IMR-90 (cell line): ENCODE data around the gene ADAMTS8. TPM values are rescaled to one million over a fixed set of nuclear protein-coding genes. Genes with fewer than 3 reads are reported as not detected.

Experiments
- ATAC-seq: fragments of 200-7000 bp; cut with Tn5 transposase; 2 replicates; pipeline ENCODE4 v1.9.1; 2020; ENCODE audit warnings: low read depth, mild to moderate bottlenecking, moderate library complexity
- BruUV-seq: library from RNA; stranded (reverse); fragments of 400-500 nt; replicated peaks from 2 replicates; lab custom pipeline; 2021; lab: Mats Ljungman, UMichigan
- CTCF ChIA-PET: fragments of 300-600 bp; formaldehyde crosslinking; extraction: SDS; loops from one replicate; lab custom pipeline; 2021; ENCODE audit warnings: antibody characterized with exemption; lab: Yijun Ruan, JAX
- POLR2A ChIA-PET: fragments of 300-600 bp; sonication (Branson Sonifier 250); formaldehyde crosslinking; loops from one replicate; lab custom pipeline; 2022; ENCODE audit warnings: antibody characterized with exemption; ENCODE audit not compliant: unreplicated experiment; lab: Charles Lee
- DNase-seq: peaks from one replicate; pipeline ENCODE4 v3.0.0; 2013
- H2AFZ ChIP-seq: replicated peaks from 2 replicates; pipeline ENCODE3; 2013; ENCODE audit warnings: low read length, mild to moderate bottlenecking; ENCODE audit not compliant: poor library complexity
- H2AK5ac ChIP-seq: 2 replicates; pipeline ENCODE4 v1.6.1; 2013; ENCODE audit warnings: low read depth, low read length, inconsistent platforms
- H2AK9ac ChIP-seq: replicated peaks from 2 replicates; pipeline ENCODE3; 2013; ENCODE audit warnings: mild to moderate bottlenecking, low read depth, low read length, moderate library complexity; ENCODE audit not compliant: poor library complexity
- H2BK120ac ChIP-seq: 2 replicates; pipeline ENCODE4 v1.6.1; 2013; ENCODE audit warnings: low read depth, low read length, inconsistent platforms
- H2BK15ac ChIP-seq: 3 replicates; pipeline ENCODE4 v1.6.1; 2013; ENCODE audit warnings: low read depth, low read length, inconsistent platforms
- H2BK20ac ChIP-seq: 2 replicates; pipeline ENCODE4 v1.6.1; 2013; ENCODE audit warnings: low read depth, mild to moderate bottlenecking, inconsistent platforms, low read length, moderate library complexity
- H2BK5ac ChIP-seq: 2 replicates; pipeline ENCODE4 v1.6.1; 2013; ENCODE audit warnings: mild to moderate bottlenecking, low read depth, low read length, inconsistent platforms; ENCODE audit not compliant: poor library complexity, severe bottlenecking
- H3K14ac ChIP-seq: replicated peaks from 2 replicates; pipeline ENCODE4 v1.6.1; 2013; ENCODE audit warnings: low read depth, low read length, inconsistent platforms
- H3K18ac ChIP-seq: 2 replicates; pipeline ENCODE4 v1.6.1; 2013; ENCODE audit warnings: low read depth, low read length, control low read depth
- H3K23ac ChIP-seq: 2 replicates; pipeline ENCODE4 v1.6.1; 2013; ENCODE audit warnings: low read depth, low read length, inconsistent platforms
- H3K27ac ChIP-seq: 2 replicates; pipeline ENCODE4 v1.5.1; 2013; ENCODE audit warnings: mild to moderate bottlenecking, control low read depth, low read length; ENCODE audit not compliant: insufficient read depth
- H3K27me3 ChIP-seq: 2 replicates; pipeline ENCODE4 v1.6.1; 2013; ENCODE audit warnings: low read length; ENCODE audit not compliant: control insufficient read depth, insufficient read depth
- H3K36me3 ChIP-seq: 2 replicates; pipeline ENCODE4 v1.6.1; 2013; ENCODE audit warnings: low read length, mixed read lengths; ENCODE audit not compliant: control insufficient read depth, insufficient read depth
- H3K4ac ChIP-seq: 2 replicates; pipeline ENCODE4 v1.6.1; 2013; ENCODE audit warnings: low read depth, low read length, inconsistent platforms
- H3K4me1 ChIP-seq: 2 replicates; pipeline ENCODE4 v1.6.1; 2013; ENCODE audit warnings: low read length, mixed read lengths; ENCODE audit not compliant: control insufficient read depth, insufficient read depth
- H3K4me2 ChIP-seq: 2 replicates; pipeline ENCODE4 v1.6.1; 2013; ENCODE audit warnings: low read depth, mild to moderate bottlenecking, control low read depth, low read length, moderate library complexity
- H3K4me3 ChIP-seq: 2 replicates; pipeline ENCODE4 v1.5.1; 2013; ENCODE audit warnings: low read depth, mild to moderate bottlenecking, control low read depth, low read length, moderate library complexity; ENCODE audit not compliant: insufficient read depth
- H3K56ac ChIP-seq: 2 replicates; pipeline ENCODE4 v1.6.1; 2013; ENCODE audit warnings: low read length, inconsistent platforms; ENCODE audit not compliant: insufficient read depth; ENCODE audit errors: extremely low read depth
- H3K79me1 ChIP-seq, 2 experiments: 2 replicates each; pipeline ENCODE4 v1.6.1; 2013; ENCODE audit warnings: low read length in 2 of 2, inconsistent platforms in 1 of 2, low read depth in 1 of 2
- H3K9ac ChIP-seq: 2 replicates; pipeline ENCODE4 v1.6.1; 2013; ENCODE audit warnings: low read depth, low read length, control low read depth
- H3K9me1 ChIP-seq: 2 replicates; pipeline ENCODE4 v1.6.1; 2013; ENCODE audit warnings: low read length, inconsistent platforms; ENCODE audit not compliant: insufficient read depth
- H3K9me3 ChIP-seq: 2 replicates; pipeline ENCODE4 v1.6.1; 2013; ENCODE audit warnings: low read length; ENCODE audit not compliant: control insufficient read depth, insufficient read depth
- H4K20me1 ChIP-seq: 2 replicates; pipeline ENCODE4 v1.6.1; 2013; ENCODE audit warnings: low read length, inconsistent platforms; ENCODE audit not compliant: insufficient read depth
- H4K5ac ChIP-seq: 2 replicates; pipeline ENCODE4 v1.6.1; 2013; ENCODE audit warnings: mild to moderate bottlenecking, low read depth, low read length, control low read depth
- H4K8ac ChIP-seq, 2 experiments: 2 replicates each; pipeline ENCODE4 v1.6.1; 2013; ENCODE audit warnings: low read depth in 2 of 2, low read length in 2 of 2, control low read depth in 1 of 2, inconsistent platforms in 1 of 2
- H4K91ac ChIP-seq: 2 replicates; pipeline ENCODE4 v1.6.1; 2013; ENCODE audit warnings: low read depth, low read length, inconsistent platforms; ENCODE audit not compliant: insufficient read depth
- FOS ChIP-seq: fragments of 150-350 bp; IDR thresholded peaks from 2 replicates; pipeline ENCODE4 v1.6.1; 2016; ENCODE audit warnings: low read depth, low read length
- WGBS, 2 experiments: methylation state at CpG; one replicate each; pipeline versions ENCODE4 v1.1.5 to v1.1.7; 2013; ENCODE audit warnings: missing lambda C conversion rate in 2 of 2; ENCODE audit not compliant: insufficient read length in 1 of 2; ENCODE audit errors: extremely low coverage in 2 of 2; 5-methylcytosine and 5-hydroxymethylcytosine counted together
- dilution Hi-C: fragments of 300-500 bp; cut with HindIII; formaldehyde crosslinking; loops from one replicate; pipeline ENCODE4 v1.14.3; 2018; ENCODE audit warnings: low sequenced_read_pairs; ENCODE audit not compliant: unreplicated experiment
- in situ Hi-C: fragments of 300-500 bp; cut with MboI; formaldehyde crosslinking; loops from 3 replicates; pipeline ENCODE4 v1.14.3; 2019; ENCODE audit warnings: low sequenced_read_pairs, inconsistent platforms, mixed read lengths
- intact Hi-C: fragments of 100-400 bp; cut with micrococcal nuclease; formaldehyde crosslinking; loops from 2 replicates; pipeline ENCODE4 v1.10.0; 2022
- polyA plus RNA-seq, 3 experiments: library from polyadenylated mRNA; depleted of rRNA; stranded (reverse); fragments of >200 nt; gene quantifications; 2 replicates each; pipeline ENCODE4 v1.2.3, GENCODE V29; 2012; ENCODE audit warnings: low replicate concordance in 1 of 3
- total RNA-seq: library from RNA; depleted of rRNA; stranded (reverse); fragments of >200 nt; gene quantifications from 2 replicates; pipeline ENCODE4 v1.2.3, GENCODE V29; 2012
- TF ChIP-seq, protein P1 (sequence below): conservative IDR thresholded peaks from 2 replicates; pipeline ENCODE4 v1.5.1; 2012; ENCODE audit warnings: mild to moderate bottlenecking, low read depth, low read length, improper control_type of control experiment

The ADAMTS8 gene
- total and polyA plus RNA-seq, 2 of the 4 experiments (the other 2 are of a cell fraction) = under 0.01 to 0.60 TPM

DNA sequence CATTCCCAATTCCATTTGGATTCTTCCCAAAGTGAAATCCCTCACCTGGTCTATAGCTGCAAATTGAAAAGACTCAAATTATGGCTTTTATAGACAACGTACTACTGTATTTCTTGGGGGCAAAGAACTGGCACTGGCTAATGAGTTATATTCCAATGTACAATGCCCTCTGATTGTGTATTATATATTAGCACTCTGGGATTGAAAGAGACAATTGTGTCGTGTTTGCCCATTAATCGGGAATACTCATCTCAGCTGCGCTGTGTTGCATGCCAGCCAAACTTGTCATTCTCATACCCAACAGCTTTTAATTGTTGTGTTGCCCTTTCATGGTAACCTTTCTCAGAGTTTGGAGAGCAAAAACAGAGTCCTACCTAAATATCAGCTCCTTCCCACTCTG lies 58.7 kb downstream of the ADAMTS8 start:
- Histone ChIP-seq H3K9me3 (0 out of 2 replicates have a peak, but pooled peaks cover 2% of the 10 kb centered on the region), H2BK15ac (no peak overlapping the region), H3K56ac (no peak overlapping the region), H3K9me1 (no peaks in the 10 kb centered on the region), H2AK5ac (no peak overlapping the region), H3K36me3 (no peaks in the 10 kb centered on the region), H3K23ac (no peak overlapping the region), H2BK5ac (no peak overlapping the region), H4K20me1 (no peaks in the 10 kb centered on the region), H2BK20ac (no peak overlapping the region), H3K4me2 (no peak overlapping the region), H3K27me3 (peaks cover 30% of the 10 kb centered on the region), H3K14ac (no peak overlapping the region), H2AFZ (no peak overlapping the region), H3K27ac (no peak overlapping the region), H3K9ac (no peak overlapping the region), H3K4me3 (no peak overlapping the region), H4K5ac (no peak overlapping the region), H2AK9ac (no peak overlapping the region), H4K91ac (no peak overlapping the region), H4K8ac (no peak overlapping the region), H3K4ac (no peak overlapping the region), H3K79me1 (no peaks in the 10 kb centered on the region), H3K4me1 (no peaks in the 10 kb centered on the region), H3K18ac (no peak overlapping the region), H2BK120ac (no peak overlapping the region)
- dilution Hi-C loops = no loop called here
- intact Hi-C loops = no loop called here
- ATAC-seq (no peak), DNase-seq (no peak)
- no CpG with 5 or more reads among the region's 4 CpGs for WGBS, 2 experiments
- no TSS peak for BruUV-seq
- ChIA-PET CTCF (interaction anchor here (0.6 kb wide), 1 partner anchor 303 kb away, joined by 5 read pairs; no protein-coding TSS in a partner anchor), POLR2A (no interaction called here)
- TF ChIP-seq, protein P1, sequence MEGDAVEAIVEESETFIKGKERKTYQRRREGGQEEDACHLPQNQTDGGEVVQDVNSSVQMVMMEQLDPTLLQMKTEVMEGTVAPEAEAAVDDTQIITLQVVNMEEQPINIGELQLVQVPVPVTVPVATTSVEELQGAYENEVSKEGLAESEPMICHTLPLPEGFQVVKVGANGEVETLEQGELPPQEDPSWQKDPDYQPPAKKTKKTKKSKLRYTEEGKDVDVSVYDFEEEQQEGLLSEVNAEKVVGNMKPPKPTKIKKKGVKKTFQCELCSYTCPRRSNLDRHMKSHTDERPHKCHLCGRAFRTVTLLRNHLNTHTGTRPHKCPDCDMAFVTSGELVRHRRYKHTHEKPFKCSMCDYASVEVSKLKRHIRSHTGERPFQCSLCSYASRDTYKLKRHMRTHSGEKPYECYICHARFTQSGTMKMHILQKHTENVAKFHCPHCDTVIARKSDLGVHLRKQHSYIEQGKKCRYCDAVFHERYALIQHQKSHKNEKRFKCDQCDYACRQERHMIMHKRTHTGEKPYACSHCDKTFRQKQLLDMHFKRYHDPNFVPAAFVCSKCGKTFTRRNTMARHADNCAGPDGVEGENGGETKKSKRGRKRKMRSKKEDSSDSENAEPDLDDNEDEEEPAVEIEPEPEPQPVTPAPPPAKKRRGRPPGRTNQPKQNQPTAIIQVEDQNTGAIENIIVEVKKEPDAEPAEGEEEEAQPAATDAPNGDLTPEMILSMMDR = no peak
- TF ChIP-seq FOS = no peak
- in situ Hi-C loops = no loop called here
